MM.1S (cell line): ENCODE results near the gene SEC22C.

ENCODE experiments used
- DNase-seq: peaks from one replicate; pipeline ENCODE4 v3.0.0-alpha.2; 2015
- H2AFZ ChIP-seq: fragments of 300-600 bp; sonication (generic); 2 replicates; pipeline ENCODE4 v1.6.0; 2016; ENCODE audit warnings: antibody characterized with exemption, low read length
- H3F3A ChIP-seq: fragments of 300-600 bp; sonication (generic); 2 replicates; pipeline ENCODE4 v1.6.1; 2016; ENCODE audit warnings: mild to moderate bottlenecking, antibody characterized with exemption, low read length, moderate library complexity, mixed read lengths; ENCODE audit not compliant: insufficient read depth
- H3K27ac ChIP-seq: fragments of 300-600 bp; sonication (generic); 2 replicates; pipeline ENCODE4 v1.5.1; 2016; ENCODE audit warnings: mild to moderate bottlenecking, low read length
- H3K27me3 ChIP-seq: fragments of 300-600 bp; sonication (generic); replicated peaks from 2 replicates; pipeline ENCODE4 v1.6.0; 2016; ENCODE audit warnings: low read length; ENCODE audit not compliant: insufficient read depth
- H3K36me3 ChIP-seq: fragments of 300-600 bp; sonication (generic); replicated peaks from 2 replicates; pipeline ENCODE4 v1.6.1; 2016; ENCODE audit warnings: mild to moderate bottlenecking, low read length, mixed read lengths; ENCODE audit not compliant: insufficient read depth
- H3K4me1 ChIP-seq: fragments of 300-600 bp; sonication (generic); 2 replicates; pipeline ENCODE4 v1.6.1; 2016; ENCODE audit warnings: low read length, mixed read lengths
- H3K4me2 ChIP-seq: fragments of 300-600 bp; sonication (generic); 2 replicates; pipeline ENCODE4 v1.6.0; 2016; ENCODE audit warnings: low read depth, low read length
- H3K4me3 ChIP-seq: fragments of 300-600 bp; sonication (generic); 2 replicates; pipeline ENCODE4 v1.5.1; 2016; ENCODE audit warnings: low read length, mixed read lengths
- H3K79me2 ChIP-seq: fragments of 300-600 bp; sonication (generic); 2 replicates; pipeline ENCODE4 v1.6.1; 2016; ENCODE audit warnings: mixed run types, low read length, mixed read lengths
- H3K9ac ChIP-seq: fragments of 300-600 bp; sonication (generic); 2 replicates; pipeline ENCODE4 v1.6.1; 2016; ENCODE audit warnings: low read length, mixed read lengths
- H3K9me2 ChIP-seq: fragments of 300-600 bp; sonication (generic); replicated peaks from 2 replicates; pipeline ENCODE4 v1.6.1; 2016; ENCODE audit warnings: mild to moderate bottlenecking, low read length, mixed read lengths; ENCODE audit not compliant: insufficient read depth
- H3K9me3 ChIP-seq: fragments of 300-600 bp; sonication (generic); replicated peaks from 2 replicates; pipeline ENCODE4 v1.6.1; 2016; ENCODE audit warnings: mild to moderate bottlenecking, low read length, mixed read lengths; ENCODE audit not compliant: insufficient read depth
- H4K20me1 ChIP-seq: fragments of 300-600 bp; sonication (generic); 2 replicates; pipeline ENCODE4 v1.6.1; 2016; ENCODE audit warnings: mild to moderate bottlenecking, low read length, moderate library complexity, mixed read lengths; ENCODE audit not compliant: insufficient read depth
- CTCF ChIP-seq: fragments of 300-600 bp; sonication (generic); IDR thresholded peaks from 2 replicates; pipeline ENCODE4 v1.5.1; 2016; ENCODE audit warnings: antibody characterized with exemption, low read length, mixed read lengths
- EZH2 ChIP-seq: fragments of 300-600 bp; sonication (generic); optimal IDR thresholded peaks from 2 replicates; pipeline ENCODE3; 2017; ENCODE audit warnings: low read depth, mild to moderate bottlenecking, antibody characterized with exemption, low read length, mixed read lengths
- EZH2phosphoT487 ChIP-seq: fragments of 300-600 bp; sonication (generic); IDR thresholded peaks from 2 replicates; pipeline ENCODE4 v1.6.1; 2018; ENCODE audit warnings: antibody characterized with exemption, low read length

SEC22C gene

DNA sequence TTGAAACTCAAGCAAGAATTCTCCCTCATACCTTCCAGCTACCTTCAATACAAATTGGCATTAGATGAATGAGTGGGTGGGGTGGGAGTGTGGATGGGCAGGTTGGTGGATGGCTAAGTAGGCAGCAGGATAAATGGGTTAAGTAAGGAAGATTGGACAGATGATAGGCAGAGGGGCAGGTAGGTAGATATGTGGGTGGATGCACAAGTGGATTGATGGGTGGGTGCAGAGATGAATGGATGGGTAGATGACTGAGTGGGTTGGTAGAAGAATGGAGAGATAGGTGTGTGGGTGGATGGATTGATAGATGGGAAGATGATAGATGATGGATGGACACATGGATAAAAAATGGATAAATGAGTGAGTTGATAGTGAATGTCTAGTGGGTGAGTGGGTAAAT, 51.7 kb downstream of the SEC22C start:
- no peak overlapping the region for H2AFZ ChIP-seq
- no peak for TF ChIP-seq EZH2phosphoT487
- TF ChIP-seq EZH2: no peak
- no peak for TF ChIP-seq CTCF
- H3K4me3 ChIP-seq: no peak overlapping the region
- no peak overlapping the region for H3K27ac ChIP-seq
- H3F3A ChIP-seq: no peaks in the 10 kb centered on the region
- H3K79me2 ChIP-seq: no peaks in the 10 kb centered on the region
- no peak for DNase-seq
- H3K4me2 ChIP-seq: no peak overlapping the region
- no peaks in the 10 kb centered on the region for H3K27me3 ChIP-seq
- no peaks in the 10 kb centered on the region for H3K4me1 ChIP-seq
- H4K20me1 ChIP-seq: no peaks in the 10 kb centered on the region
- H3K9me3 ChIP-seq: no peaks in the 10 kb centered on the region
- no peak overlapping the region for H3K9ac ChIP-seq
- H3K9me2 ChIP-seq: no peaks in the 10 kb centered on the region
- no peaks in the 10 kb centered on the region for H3K36me3 ChIP-seq

DNA sequence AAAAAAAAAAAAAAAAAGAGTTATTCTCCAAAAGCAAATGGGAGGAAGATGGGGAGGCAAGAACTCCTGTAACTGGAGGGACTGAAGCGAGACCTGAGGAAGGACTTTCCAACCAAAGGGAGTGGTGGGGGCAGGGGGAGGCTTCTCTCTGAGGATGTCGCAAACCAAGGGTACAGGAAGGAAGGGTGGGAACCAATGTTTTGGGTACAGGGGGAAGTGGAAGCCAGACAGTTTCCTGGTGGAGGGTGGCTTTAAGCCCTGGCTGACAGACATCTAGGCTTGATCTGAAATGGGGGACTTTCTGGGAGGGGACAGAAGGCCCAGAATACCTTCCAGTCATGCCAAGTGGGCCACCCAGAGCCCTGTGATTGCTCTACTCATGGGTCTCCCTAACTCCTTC, 52.3 kb downstream of the SEC22C start:
- no peak for DNase-seq
- Histone ChIP-seq H3K79me2 (no peaks in the 10 kb centered on the region), H3K9ac (no peak overlapping the region), H3K27me3 (no peaks in the 10 kb centered on the region), H3K4me2 (no peak overlapping the region), H3K4me1 (no peaks in the 10 kb centered on the region), H3K9me3 (no peaks in the 10 kb centered on the region), H4K20me1 (no peaks in the 10 kb centered on the region), H3F3A (no peaks in the 10 kb centered on the region), H2AFZ (no peak overlapping the region), H3K27ac (no peak overlapping the region), H3K4me3 (no peak overlapping the region), H3K36me3 (no peaks in the 10 kb centered on the region), H3K9me2 (no peaks in the 10 kb centered on the region)
- no peak for TF ChIP-seq EZH2
- TF ChIP-seq EZH2phosphoT487: no peak
- no peak for TF ChIP-seq CTCF

GRCh38 chr3:42527368-42527917, 54.3 kb downstream of the SEC22C start:
- Histone ChIP-seq H3K27me3 (no peaks in the 10 kb centered on the region), H3K27ac (no peak overlapping the region), H3K4me2 (no peak overlapping the region), H3K9ac (no peak overlapping the region), H3K36me3 (no peaks in the 10 kb centered on the region), H3K4me3 (no peak overlapping the region), H3K79me2 (no peaks in the 10 kb centered on the region), H3K4me1 (no peaks in the 10 kb centered on the region), H4K20me1 (no peaks in the 10 kb centered on the region), H3K9me3 (no peaks in the 10 kb centered on the region), H3F3A (no peaks in the 10 kb centered on the region), H2AFZ (no peak overlapping the region), H3K9me2 (no peaks in the 10 kb centered on the region)
- DNase-seq: no peak
- TF ChIP-seq CTCF (no peak), EZH2phosphoT487 (no peak), EZH2 (no peak)
